Activated CD8-positive, alpha-beta memory T cell treated with anti-CD3 and anti-CD28 coated beads for 24 hours (primary cell): ENCODE results near the gene PBX4.

ENCODE experiments used
- DNase-seq: peaks from one replicate; pipeline ENCODE4 v3.0.0-alpha.2; 2020

PBX4 gene

GRCh38 chr19:19552798-19553197, 65.7 kb downstream of the PBX4 start:
- no peak for DNase-seq

- no peak for DNase-seq
Observed at GRCh38 chr19:19551853-19552192, 66.7 kb downstream of the PBX4 start.

DNA sequence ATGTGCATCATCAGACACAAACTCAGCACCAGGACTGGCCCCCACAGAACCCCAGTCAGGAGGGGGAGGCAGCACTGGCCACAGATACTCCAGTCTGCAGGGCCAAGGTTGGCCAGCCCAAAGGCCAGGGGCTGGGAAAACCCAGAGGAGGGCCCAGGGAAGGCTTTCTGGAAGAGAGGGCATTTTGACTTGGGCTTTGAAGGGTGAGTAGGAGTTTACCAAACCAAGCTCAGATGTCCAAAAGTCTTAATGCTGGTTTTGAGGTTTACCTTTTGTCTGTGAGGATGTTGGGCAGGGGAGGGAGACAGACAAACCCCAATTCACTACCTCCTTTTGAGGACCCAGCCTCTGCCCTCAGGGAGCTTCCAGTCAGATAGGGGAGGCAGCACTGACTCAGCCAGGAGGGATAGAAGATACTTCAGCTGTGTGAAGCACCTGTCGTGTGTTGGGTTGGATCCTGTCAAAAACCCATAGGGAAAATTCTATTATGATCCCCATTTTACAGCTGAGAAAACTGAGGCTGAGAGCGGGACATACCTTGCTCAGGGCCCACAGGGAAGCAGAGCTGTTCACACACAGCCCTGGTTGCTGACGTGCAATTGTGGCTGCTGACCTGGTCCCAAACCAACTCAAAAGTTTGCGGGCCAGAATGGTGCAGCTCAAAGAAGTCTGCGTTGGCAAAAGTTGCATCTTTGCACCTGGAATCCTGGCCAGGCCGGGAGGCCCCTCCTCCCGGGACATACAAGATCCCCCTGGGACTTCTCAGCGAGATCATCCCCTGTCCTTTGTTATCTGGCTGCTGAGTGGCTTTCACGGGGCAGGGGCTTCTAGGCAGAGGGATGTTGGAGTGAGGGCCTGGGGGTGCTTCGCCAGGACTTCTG, 67.3 kb downstream of the PBX4 start:
- no peak for DNase-seq

DNA sequence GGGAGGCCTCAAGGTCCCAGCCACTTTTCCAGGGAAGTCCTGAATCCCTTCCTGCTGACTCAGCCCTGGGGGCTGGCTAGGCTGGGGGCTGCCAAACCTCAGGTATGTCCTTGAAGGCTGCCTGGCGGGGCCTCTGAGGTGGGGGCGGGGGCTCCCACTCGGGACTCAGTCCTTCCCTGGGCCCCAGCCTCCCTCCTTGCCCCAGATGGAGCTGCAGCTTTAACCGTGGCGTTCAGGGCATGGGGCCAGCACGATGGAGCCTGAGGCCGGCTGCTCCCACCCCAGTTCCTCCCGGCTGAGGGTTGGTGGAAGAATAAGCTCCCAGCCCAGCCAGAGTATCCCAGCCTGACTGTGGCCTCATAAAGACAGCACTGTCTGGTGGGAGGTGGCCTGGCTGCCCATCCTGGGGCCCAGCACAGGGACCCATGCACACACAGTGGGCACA, 68.0 kb downstream of the PBX4 start:
- no peak for DNase-seq

- DNase-seq, result no peak
Observed at GRCh38 chr19:19549804-19550464, 68.6 kb downstream of the PBX4 start.

DNA sequence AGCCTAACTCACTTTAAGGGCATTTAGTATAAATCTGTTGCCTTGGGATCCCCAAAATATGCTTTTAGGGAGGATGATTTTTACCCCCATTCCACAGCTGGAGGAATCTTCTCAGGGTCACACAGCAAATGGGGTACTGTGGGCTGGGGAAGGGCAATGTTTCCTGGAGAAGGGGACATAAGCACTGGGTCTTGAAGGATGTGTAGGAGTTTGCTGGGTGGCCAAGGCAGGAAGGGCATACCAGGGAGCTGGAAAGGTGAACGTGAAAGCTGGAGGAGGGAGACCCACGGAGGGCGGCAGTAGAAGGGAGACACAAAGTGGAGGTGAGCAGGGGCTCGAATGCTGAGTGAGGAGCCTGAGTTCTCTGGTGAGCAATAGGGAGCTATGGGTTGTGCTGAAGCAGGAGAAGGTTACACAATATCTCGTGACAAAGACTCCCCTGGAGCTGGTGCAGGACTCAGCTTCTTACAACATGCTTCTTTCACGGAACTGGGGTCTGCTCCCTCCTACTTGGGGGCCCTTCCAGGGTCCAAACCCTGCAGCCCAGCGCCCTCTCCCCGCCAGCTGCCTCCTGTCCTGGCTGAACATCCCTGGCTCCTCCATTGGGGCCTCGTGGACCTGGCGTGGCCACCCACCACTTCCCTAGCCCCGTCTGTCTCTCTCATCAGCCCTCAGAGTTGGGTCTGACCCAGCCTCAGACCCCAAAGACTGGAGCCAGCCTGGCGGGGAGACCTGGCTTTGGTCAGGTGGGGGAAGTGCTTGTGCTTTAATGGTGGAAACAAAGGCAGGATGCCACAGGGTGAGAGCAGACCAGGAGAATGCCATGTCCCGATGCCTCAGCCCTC, 69.3 kb downstream of the PBX4 start:
- DNase-seq, result no peak

- DNase-seq, result no peak
Observed at GRCh38 chr19:19547674-19548336, 70.7 kb downstream of the PBX4 start.

DNA sequence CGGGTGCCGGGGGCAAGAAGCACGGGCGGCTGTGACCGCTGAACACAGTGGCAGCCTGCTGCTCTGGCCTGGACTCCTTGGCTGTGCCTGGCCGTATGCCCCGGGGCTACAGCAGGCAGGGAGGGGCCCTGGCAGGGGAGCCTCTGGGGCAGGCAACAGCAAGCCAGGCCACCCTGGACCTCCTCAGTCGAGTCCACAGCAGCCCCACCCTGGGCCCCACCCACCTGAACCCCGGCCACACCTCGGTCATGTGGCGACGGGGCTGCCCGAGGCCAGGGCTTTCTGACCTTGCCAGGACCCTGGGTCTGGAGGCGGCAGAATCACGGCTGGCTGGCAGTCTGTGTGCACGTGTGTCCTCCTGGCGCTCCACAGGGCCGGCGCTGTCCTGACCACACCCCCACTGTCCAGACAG, 71.7 kb downstream of the PBX4 start:
- no peak for DNase-seq

- DNase-seq, result no peak
Observed at GRCh38 chr19:19545707-19546106, 72.8 kb downstream of the PBX4 start.

DNA sequence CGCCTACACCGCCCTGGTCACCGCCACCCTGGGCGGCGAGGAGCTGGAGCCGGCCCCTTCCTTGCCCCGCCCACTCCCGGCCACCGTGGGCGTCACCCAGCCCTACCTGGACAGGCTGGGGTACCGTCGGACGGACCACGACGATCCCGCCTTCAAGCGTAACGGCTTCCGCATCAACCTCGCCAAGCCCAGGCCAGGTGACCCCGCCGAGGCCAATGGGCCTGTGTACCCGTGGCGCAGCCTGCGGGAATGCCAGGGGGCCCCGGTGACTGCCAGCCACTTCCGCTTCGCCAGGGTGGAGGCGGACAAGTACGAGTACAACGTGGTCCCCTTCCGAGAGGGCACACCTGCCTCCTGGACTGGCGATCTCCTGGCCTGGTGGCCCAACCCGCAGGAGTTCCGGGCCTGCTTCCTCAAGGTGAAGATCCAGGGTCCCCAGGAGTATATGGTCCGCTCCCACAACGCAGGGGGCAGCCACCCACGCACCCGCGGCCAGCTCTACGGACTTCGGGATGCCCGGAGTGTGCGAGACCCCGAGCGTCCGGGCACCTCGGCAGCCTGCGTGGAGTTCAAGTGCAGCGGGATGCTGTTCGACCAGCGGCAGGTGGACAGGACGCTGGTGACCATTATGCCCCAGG, 73.4 kb downstream of the PBX4 start:
- no peak for DNase-seq

- no peak for DNase-seq
Observed at GRCh38 chr19:19544257-19544953, 74.1 kb downstream of the PBX4 start.

GRCh38 chr19:19543640-19544039, 74.8 kb downstream of the PBX4 start:
- DNase-seq, result no peak

- DNase-seq, result no peak
Observed at GRCh38 chr19:19543101-19543500, 75.4 kb downstream of the PBX4 start.

DNA sequence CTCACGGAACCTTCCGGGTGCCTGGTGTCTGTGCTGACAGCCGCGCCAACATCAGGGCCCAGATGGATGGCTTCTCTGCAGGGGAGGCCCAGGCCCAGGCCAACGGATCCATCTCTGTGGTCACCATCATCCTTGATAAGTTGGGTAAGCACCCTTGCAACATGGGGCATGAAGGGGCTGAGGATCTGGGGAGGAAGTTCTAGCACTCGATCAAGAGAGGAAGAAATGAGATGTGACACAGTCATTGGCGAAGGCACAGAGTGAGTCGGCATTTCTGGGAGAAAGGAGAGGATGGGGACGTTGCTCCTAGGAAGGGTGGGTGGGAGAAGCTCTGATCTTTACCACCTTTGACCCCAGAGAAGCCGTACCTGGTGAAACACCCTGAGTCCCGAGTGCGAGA, 76.0 kb downstream of the PBX4 start:
- DNase-seq, result no peak

DNA sequence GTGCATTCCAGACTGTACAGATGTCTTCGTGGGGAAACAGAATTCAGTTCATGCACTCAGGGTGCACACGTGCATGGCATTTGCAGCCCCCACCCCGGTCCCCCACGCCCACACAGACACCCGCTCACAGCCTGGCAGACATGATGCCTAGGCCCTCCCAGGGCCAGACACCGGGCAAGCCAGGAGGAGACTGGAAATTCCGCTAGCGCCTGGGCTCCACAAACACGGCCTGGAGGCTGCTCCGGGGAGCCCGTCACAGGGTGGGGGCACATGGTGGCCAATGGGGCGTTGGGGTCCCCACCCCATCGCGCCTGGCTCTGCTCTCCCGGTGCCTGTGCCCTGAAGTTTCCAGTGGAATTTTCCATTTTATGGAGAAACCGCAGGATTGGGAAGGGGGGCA, 76.9 kb downstream of the PBX4 start:
- no peak for DNase-seq

DNA sequence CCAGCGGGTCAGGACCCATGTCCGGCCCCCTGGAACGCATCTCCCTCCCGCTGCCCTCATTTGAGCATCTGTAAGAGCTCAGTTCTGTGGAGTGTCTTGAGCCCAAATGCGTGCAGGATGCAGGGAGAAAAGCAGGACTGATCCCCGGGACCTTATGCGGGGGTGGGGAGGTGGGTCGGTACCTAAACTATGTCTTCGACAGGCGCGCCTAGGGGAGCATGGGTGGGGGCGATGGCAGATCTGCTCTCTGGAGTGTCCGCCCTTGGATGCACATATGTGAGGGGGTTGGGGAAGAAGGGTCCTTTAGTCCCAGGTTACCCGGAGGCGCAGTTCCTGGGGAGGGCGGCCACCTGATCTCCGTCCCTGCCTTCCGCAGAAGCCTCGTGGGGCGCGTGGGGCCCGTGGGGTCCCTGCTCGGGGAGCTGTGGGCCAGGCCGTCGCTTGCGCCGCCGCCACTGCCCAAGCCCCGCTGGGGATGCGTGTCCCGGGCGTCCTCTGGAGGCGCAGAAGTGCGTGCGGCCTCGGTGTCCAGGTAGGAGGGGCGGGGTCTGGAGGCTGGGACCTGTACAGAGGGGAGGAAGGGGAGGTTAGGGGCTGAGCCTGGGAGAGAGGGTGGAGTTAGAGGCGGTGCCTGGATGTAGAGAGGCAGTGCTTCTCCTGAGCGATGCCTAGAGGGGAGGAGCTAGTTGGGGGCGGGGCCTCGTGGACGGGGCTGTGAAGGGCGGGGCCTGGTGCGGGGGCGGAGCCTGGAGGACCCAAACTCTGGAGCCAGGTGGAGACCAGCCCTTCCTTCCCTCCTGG, 77.6 kb downstream of the PBX4 start:
- peak; percentile 84 for DNase-seq

GRCh38 chr19:19540064-19540714, 78.3 kb downstream of the PBX4 start:
- DNase-seq, result peak; percentile 85

DNA sequence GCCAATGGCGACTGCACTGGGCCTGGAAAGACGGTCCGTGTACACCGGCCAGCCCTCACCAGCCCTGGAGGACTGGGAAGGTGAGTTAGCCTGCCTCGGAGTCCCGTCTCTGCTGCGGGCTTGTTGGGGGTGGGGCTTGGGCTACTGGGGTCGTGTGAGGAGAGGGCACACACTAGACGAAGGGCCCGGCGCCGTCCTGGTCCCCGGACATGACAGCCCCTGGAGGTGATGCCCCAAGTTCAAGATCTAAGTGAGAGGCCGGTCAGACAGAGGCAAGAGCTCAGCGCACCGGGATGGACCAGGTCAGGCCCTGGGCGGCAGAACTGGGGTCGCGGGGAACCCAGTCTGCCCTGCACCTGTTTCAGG, 78.8 kb downstream of the PBX4 start:
- DNase-seq, result no peak

GRCh38 chr19:19538785-19539166, 79.7 kb downstream of the PBX4 start:
- DNase-seq, result no peak

GRCh38 chr19:19538061-19538784, 80.3 kb downstream of the PBX4 start, which contains the start of gene CILP2:
TSS of gene CILP2 (plus strand) at chr19:19538265. CDS start at chr19:19538350, 85 bp downstream.
- DNase-seq, result peak; percentile 76
